Activated T-helper 17 cell treated with anti-CD3 and anti-CD28 coated beads, Interleukin-2, amount 50 U/mL, for 72 hours (primary cell): ENCODE measurements around the gene PTGIR. TPM values are rescaled to one million over a fixed set of nuclear protein-coding genes. Genes with fewer than 3 reads are reported as not detected.

Experiments used
- ATAC-seq: fragments of 150-1000 bp; cut with Tn5 transposase; replicated peaks from 2 replicates; pipeline ENCODE4 v1.10.0; 2021; ENCODE audit warnings: mild to moderate bottlenecking, moderate library complexity
- H3K27ac Mint-ChIP-seq: one replicate; pipeline ENCODE4 v1.8.0; 2022; ENCODE audit warnings: mixed read lengths
- H3K27me3 Mint-ChIP-seq: one replicate; pipeline ENCODE4 v1.8.0; 2022; ENCODE audit warnings: mixed read lengths
- H3K36me3 Mint-ChIP-seq: one replicate; pipeline ENCODE4 v1.8.0; 2022; ENCODE audit warnings: low read depth, mild to moderate bottlenecking, mixed read lengths
- H3K4me1 Mint-ChIP-seq: one replicate; pipeline ENCODE4 v1.8.0; 2022; ENCODE audit warnings: mixed read lengths
- H3K4me3 Mint-ChIP-seq: one replicate; pipeline ENCODE4 v1.8.0; 2022; ENCODE audit warnings: mild to moderate bottlenecking, mixed read lengths
- H3K9me3 Mint-ChIP-seq: one replicate; pipeline ENCODE4 v1.8.0; 2022; ENCODE audit warnings: mixed read lengths
- total RNA-seq, 2 donors: library from RNA; stranded (reverse); gene quantifications; one replicate each; pipeline ENCODE4 v1.2.3, GENCODE V29; 2022

Gene PTGIR
- total RNA-seq, 2 donors from 2014 or later = 1.3 to 12.9 TPM

- H3K36me3 Mint-ChIP-seq = peaks cover 77% of the 10 kb centered on the region
Measured at GRCh38 chr19:46603752-46604231, 21.1 kb downstream of the PTGIR start.

GRCh38 chr19:46603195-46603637, 21.7 kb downstream of the PTGIR start:
- peak overlapping the region; percentile 98 for H3K4me3 Mint-ChIP-seq
- peak overlapping the region; percentile 95 for H3K27ac Mint-ChIP-seq
- no peaks in the 10 kb centered on the region for H3K9me3 Mint-ChIP-seq
- H3K36me3 Mint-ChIP-seq = peaks cover 72% of the 10 kb centered on the region
- H3K27me3 Mint-ChIP-seq = no peaks in the 10 kb centered on the region
- H3K4me1 Mint-ChIP-seq = peaks cover 23% of the 10 kb centered on the region
- no peak for ATAC-seq

More at GRCh38 chr19:46603752-46604231, 21.1 kb downstream of the PTGIR start:
- Mint-ChIP-seq H3K4me1 (peaks cover 25% of the 10 kb centered on the region), H3K27me3 (no peaks in the 10 kb centered on the region), H3K27ac (peak overlapping the region; percentile 95), H3K9me3 (no peaks in the 10 kb centered on the region), H3K4me3 (peak overlapping the region; percentile 98)
- ATAC-seq = no peak

GRCh38 chr19:46602392-46603194, 22.3 kb downstream of the PTGIR start:
- Mint-ChIP-seq H3K9me3 (no peaks in the 10 kb centered on the region), H3K36me3 (peaks cover 65% of the 10 kb centered on the region), H3K27me3 (no peaks in the 10 kb centered on the region), H3K4me1 (peaks cover 17% of the 10 kb centered on the region), H3K4me3 (peak overlapping the region; percentile 98), H3K27ac (peak overlapping the region; percentile 95)
- ATAC-seq = peak; percentile 7

- Mint-ChIP-seq H3K9me3 (no peaks in the 10 kb centered on the region), H3K36me3 (peaks cover 55% of the 10 kb centered on the region), H3K27ac (peak within 1 kb of the TSS; percentile 100), H3K4me1 (peaks cover 15% of the 10 kb centered on the region), H3K4me3 (peak within 1 kb of the TSS; percentile 98), H3K27me3 (no peaks in the 10 kb centered on the region)
- ATAC-seq = no peak
Measured at GRCh38 chr19:46601318-46602224, 23.3 kb downstream of the PTGIR start, which contains the start of gene CALM3. CALM3 (plus strand) TSS chr19:46601330; CDS start chr19:46601435, 105 bp downstream.

GRCh38 chr19:46600384-46601317, 24.2 kb downstream of the PTGIR start:
- H3K9me3 Mint-ChIP-seq = no peaks in the 10 kb centered on the region
- ATAC-seq = peak; percentile 88
- peaks cover 15% of the 10 kb centered on the region for H3K4me1 Mint-ChIP-seq
- no peaks in the 10 kb centered on the region for H3K27me3 Mint-ChIP-seq
- peak overlapping the region; percentile 100 for H3K27ac Mint-ChIP-seq
- peaks cover 46% of the 10 kb centered on the region for H3K36me3 Mint-ChIP-seq
- peak overlapping the region; percentile 98 for H3K4me3 Mint-ChIP-seq

GRCh38 chr19:46599716-46600373, 25.0 kb downstream of the PTGIR start:
- peak overlapping the region; percentile 98 for H3K4me3 Mint-ChIP-seq
- H3K9me3 Mint-ChIP-seq = no peaks in the 10 kb centered on the region
- H3K4me1 Mint-ChIP-seq = peaks cover 15% of the 10 kb centered on the region
- H3K27ac Mint-ChIP-seq = peak overlapping the region; percentile 100
- ATAC-seq = no peak
- H3K27me3 Mint-ChIP-seq = no peaks in the 10 kb centered on the region
- peaks cover 38% of the 10 kb centered on the region for H3K36me3 Mint-ChIP-seq

GRCh38 chr19:46598372-46598917, 26.4 kb downstream of the PTGIR start:
- Mint-ChIP-seq H3K27me3 (no peaks in the 10 kb centered on the region), H3K36me3 (peaks cover 27% of the 10 kb centered on the region), H3K4me3 (no peak overlapping the region), H3K9me3 (no peaks in the 10 kb centered on the region), H3K4me1 (peaks cover 12% of the 10 kb centered on the region), H3K27ac (no peak overlapping the region)
- no peak for ATAC-seq

GRCh38 chr19:46596008-46596407, 28.9 kb downstream of the PTGIR start:
- H3K9me3 Mint-ChIP-seq = no peaks in the 10 kb centered on the region
- no peaks in the 10 kb centered on the region for H3K27me3 Mint-ChIP-seq
- no peak for ATAC-seq
- H3K36me3 Mint-ChIP-seq = peaks cover 5% of the 10 kb centered on the region
- no peak overlapping the region for H3K27ac Mint-ChIP-seq
- H3K4me1 Mint-ChIP-seq = peaks cover 6% of the 10 kb centered on the region
- H3K4me3 Mint-ChIP-seq = no peak overlapping the region

- ATAC-seq = no peak
- H3K27me3 Mint-ChIP-seq = no peaks in the 10 kb centered on the region
- no peaks in the 10 kb centered on the region for H3K9me3 Mint-ChIP-seq
- H3K4me1 Mint-ChIP-seq = no peaks in the 10 kb centered on the region
- no peak overlapping the region for H3K27ac Mint-ChIP-seq
- H3K4me3 Mint-ChIP-seq = no peak overlapping the region
- H3K36me3 Mint-ChIP-seq = no peaks in the 10 kb centered on the region
Measured at GRCh38 chr19:46591870-46592269, 33.0 kb downstream of the PTGIR start.

- no peaks in the 10 kb centered on the region for H3K9me3 Mint-ChIP-seq
- no peaks in the 10 kb centered on the region for H3K4me1 Mint-ChIP-seq
- H3K4me3 Mint-ChIP-seq = no peak overlapping the region
- ATAC-seq = no peak
- H3K27me3 Mint-ChIP-seq = no peaks in the 10 kb centered on the region
- no peaks in the 10 kb centered on the region for H3K36me3 Mint-ChIP-seq
- no peak overlapping the region for H3K27ac Mint-ChIP-seq
Measured at GRCh38 chr19:46591254-46591653, 33.6 kb downstream of the PTGIR start.

- no peaks in the 10 kb centered on the region for H3K9me3 Mint-ChIP-seq
- H3K4me1 Mint-ChIP-seq = peaks cover 5% of the 10 kb centered on the region
- no peak overlapping the region for H3K4me3 Mint-ChIP-seq
- H3K27ac Mint-ChIP-seq = no peak overlapping the region
- ATAC-seq = no peak
- H3K36me3 Mint-ChIP-seq = no peaks in the 10 kb centered on the region
- no peaks in the 10 kb centered on the region for H3K27me3 Mint-ChIP-seq
Measured at GRCh38 chr19:46587861-46588260, 37.0 kb downstream of the PTGIR start.

GRCh38 chr19:46586294-46586693, 38.6 kb downstream of the PTGIR start:
- no peak overlapping the region for H3K27ac Mint-ChIP-seq
- H3K9me3 Mint-ChIP-seq = no peaks in the 10 kb centered on the region
- no peak for ATAC-seq
- no peak overlapping the region for H3K4me3 Mint-ChIP-seq
- no peaks in the 10 kb centered on the region for H3K36me3 Mint-ChIP-seq
- H3K27me3 Mint-ChIP-seq = no peaks in the 10 kb centered on the region
- H3K4me1 Mint-ChIP-seq = peaks cover 5% of the 10 kb centered on the region

- H3K27ac Mint-ChIP-seq = no peak overlapping the region
- H3K4me1 Mint-ChIP-seq = peaks cover 5% of the 10 kb centered on the region
- no peaks in the 10 kb centered on the region for H3K9me3 Mint-ChIP-seq
- ATAC-seq = no peak
- H3K27me3 Mint-ChIP-seq = no peaks in the 10 kb centered on the region
- no peaks in the 10 kb centered on the region for H3K36me3 Mint-ChIP-seq
- no peak overlapping the region for H3K4me3 Mint-ChIP-seq
Measured at GRCh38 chr19:46585539-46585938, 39.4 kb downstream of the PTGIR start.
